Measurements from ENCODE around the gene GLRX3. TPM values are rescaled to one million over a fixed set of nuclear protein-coding genes. Genes with fewer than 3 reads are reported as not detected.

The GLRX3 gene
- total RNA-seq, 1 experiment from 2014 or later: 188 TPM

DNA sequence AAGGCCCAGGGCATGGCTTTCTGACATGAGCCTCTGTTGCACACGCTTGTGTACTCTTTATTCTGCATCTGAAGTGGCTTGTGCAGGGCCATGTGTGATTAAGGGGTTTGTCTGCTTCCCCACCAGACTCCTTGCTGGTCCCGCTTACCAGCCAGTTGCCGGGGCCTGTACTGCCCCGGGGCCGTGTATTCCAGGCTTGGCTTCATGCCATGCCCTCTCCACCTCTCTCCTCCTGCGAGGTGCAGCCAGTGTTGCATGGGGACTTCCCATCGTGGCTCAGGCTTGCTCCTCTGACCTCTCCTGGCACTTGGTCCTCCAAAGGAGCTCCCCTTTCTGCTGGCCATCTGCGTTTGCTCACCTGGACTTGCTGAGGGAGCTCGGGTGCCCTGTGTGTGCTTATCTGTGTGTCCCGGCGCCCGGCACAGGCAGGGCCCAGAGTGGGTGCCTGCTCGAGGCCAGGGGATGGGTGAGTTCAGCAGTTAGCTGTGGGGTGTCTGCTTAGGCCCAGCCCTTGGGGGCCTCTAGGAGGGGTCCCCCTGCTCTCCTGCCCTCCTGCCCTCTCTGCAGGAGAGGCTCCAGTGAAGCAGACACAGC, 14.6 kb upstream of the GLRX3 start:
- Histone ChIP-seq H3K4me3 (ENCODE audit: low read depth in 2 of 2, low read length in 2 of 2) (no peak overlapping the region), H3K36me3 (ENCODE audit: control insufficient read depth, insufficient read depth, low read length) (no peaks in the 10 kb centered on the region), H3K4me1 (ENCODE audit: control insufficient read depth, insufficient read depth, low read length) (0 out of 2 replicates have a peak, but pooled peaks cover 3% of the 10 kb centered on the region), H3K27me3 (ENCODE audit: control insufficient read depth, insufficient read depth, low read length) (no peaks in the 10 kb centered on the region), H3K9me3 (ENCODE audit: control insufficient read depth, insufficient read depth, low read depth, low read length) (no peaks in the 10 kb centered on the region), H3K27ac (ENCODE audit: low read length) (no peak overlapping the region)
- BruUV-seq (replicated peaks): no TSS peak
- CTCF ChIA-PET: interaction anchor here (0.6 kb wide), 1 partner anchor 12 kb away, joined by 3 read pairs; no protein-coding TSS in a partner anchor
- intact Hi-C loops (cut with micrococcal nuclease; ENCODE audit: unreplicated experiment): loop anchor here (10.0 kb wide), 2 partner anchors 237 to 1087 kb away; no protein-coding TSS in a partner anchor
- ATAC-seq (peak; percentile 66), DNase-seq (ENCODE audit: low read depth, low spot score) (no peak)
- no peak for TF ChIP-seq POLR2AphosphoS5 (IDR thresholded peaks at IDR 0.05; ENCODE audit: low read depth, low read length)
- TF ChIP-seq CTCF (IDR thresholded peaks at IDR 0.05): no peak
- no peak for TF ChIP-seq SIN3A (IDR thresholded peaks at IDR 0.05; ENCODE audit: borderline replicate concordance, insufficient read depth, low read depth, low read length)
- no peak for TF ChIP-seq REST (IDR thresholded peaks at IDR 0.05; ENCODE audit: insufficient read depth in 1 of 2, low read depth in 2 of 2, low read length in 1 of 2)
- TF ChIP-seq TCF7L2 (IDR thresholded peaks at IDR 0.05; ENCODE audit: low read depth, low read length): no peak
- POLR2A ChIA-PET: no interaction called here
- in situ Hi-C loops (cut with HindIII; ENCODE audit: low pct_unique_long_range_greater_than_20kb, low sequenced_read_pairs): no loop called here

- no peak for TF ChIP-seq TCF7L2 (IDR thresholded peaks at IDR 0.05; ENCODE audit: low read depth, low read length)
- no peak for TF ChIP-seq REST (IDR thresholded peaks at IDR 0.05; ENCODE audit: insufficient read depth in 1 of 2, low read depth in 2 of 2, low read length in 1 of 2)
- peak; percentile 96 for TF ChIP-seq CTCF (IDR thresholded peaks at IDR 0.05)
- peak; percentile 65 for DNase-seq (ENCODE audit: low read depth, low spot score)
- CTCF ChIA-PET: interaction anchor here (0.5 to 1.7 kb wide), 3 partner anchors 11 to 29 kb away, joined by 3 to 8 read pairs (median 4); partner anchors contain the start of gene C10orf143
Measured at GRCh38 chr10:130127364-130128061, 8.7 kb upstream of the GLRX3 start.

More at GRCh38 chr10:130127364-130128061, 8.7 kb upstream of the GLRX3 start:
- H3K36me3 ChIP-seq (ENCODE audit: control insufficient read depth, insufficient read depth, low read length): no peaks in the 10 kb centered on the region
- POLR2A ChIA-PET: interaction anchor here (2.5 kb wide), 1 partner anchor 17 kb away, joined by 6 read pairs; the partner anchor contains the start of gene C10orf143
- peak; percentile 98 for ATAC-seq
- intact Hi-C loops (cut with micrococcal nuclease; ENCODE audit: unreplicated experiment) (loop anchor here (10.0 kb wide), 2 partner anchors 243 to 1093 kb away; no protein-coding TSS in a partner anchor), in situ Hi-C loops (cut with HindIII; ENCODE audit: low pct_unique_long_range_greater_than_20kb, low sequenced_read_pairs) (no loop called here)
- no TSS peak for BruUV-seq (replicated peaks)
- no peaks in the 10 kb centered on the region for H3K9me3 ChIP-seq (ENCODE audit: control insufficient read depth, insufficient read depth, low read depth, low read length)
- no peak overlapping the region for H3K4me3 ChIP-seq (ENCODE audit: low read depth in 2 of 2, low read length in 2 of 2)
- no peak overlapping the region for H3K27ac ChIP-seq (ENCODE audit: low read length)
- H3K27me3 ChIP-seq (ENCODE audit: control insufficient read depth, insufficient read depth, low read length): no peaks in the 10 kb centered on the region; the same call in 1 of the 2 replicates
- H3K4me1 ChIP-seq (ENCODE audit: control insufficient read depth, insufficient read depth, low read length): peaks cover 13% of the 10 kb centered on the region

Data from Panc1 (cell line).